Measurements from ENCODE around the gene DAZAP1.
A peak's percentile ranks its signal among the peaks of the same experiment; 100 is the strongest.

The DAZAP1 gene

DNA sequence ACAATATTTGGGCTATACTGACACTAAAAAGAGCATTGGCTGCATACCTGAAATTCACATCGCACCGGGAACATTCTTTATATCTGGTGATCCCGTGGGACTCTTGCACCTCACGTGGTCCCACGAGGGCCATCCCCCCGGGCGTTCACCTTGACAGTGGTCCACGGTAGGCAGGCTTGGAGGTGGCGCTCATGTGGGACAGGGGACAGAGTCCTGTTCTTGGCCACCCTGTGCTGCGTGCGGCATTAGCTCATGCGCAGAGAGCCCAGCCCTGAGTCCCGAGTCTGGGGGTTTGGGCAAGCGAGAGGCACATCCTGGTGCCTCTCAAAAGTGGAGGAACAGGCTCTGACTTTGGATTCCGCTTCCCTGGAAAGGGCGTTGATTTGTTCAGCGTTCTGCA, 13.5 kb upstream of the DAZAP1 start:
- DNase-seq (ENCODE audit: low read depth, low spot score) = no peak

DNA sequence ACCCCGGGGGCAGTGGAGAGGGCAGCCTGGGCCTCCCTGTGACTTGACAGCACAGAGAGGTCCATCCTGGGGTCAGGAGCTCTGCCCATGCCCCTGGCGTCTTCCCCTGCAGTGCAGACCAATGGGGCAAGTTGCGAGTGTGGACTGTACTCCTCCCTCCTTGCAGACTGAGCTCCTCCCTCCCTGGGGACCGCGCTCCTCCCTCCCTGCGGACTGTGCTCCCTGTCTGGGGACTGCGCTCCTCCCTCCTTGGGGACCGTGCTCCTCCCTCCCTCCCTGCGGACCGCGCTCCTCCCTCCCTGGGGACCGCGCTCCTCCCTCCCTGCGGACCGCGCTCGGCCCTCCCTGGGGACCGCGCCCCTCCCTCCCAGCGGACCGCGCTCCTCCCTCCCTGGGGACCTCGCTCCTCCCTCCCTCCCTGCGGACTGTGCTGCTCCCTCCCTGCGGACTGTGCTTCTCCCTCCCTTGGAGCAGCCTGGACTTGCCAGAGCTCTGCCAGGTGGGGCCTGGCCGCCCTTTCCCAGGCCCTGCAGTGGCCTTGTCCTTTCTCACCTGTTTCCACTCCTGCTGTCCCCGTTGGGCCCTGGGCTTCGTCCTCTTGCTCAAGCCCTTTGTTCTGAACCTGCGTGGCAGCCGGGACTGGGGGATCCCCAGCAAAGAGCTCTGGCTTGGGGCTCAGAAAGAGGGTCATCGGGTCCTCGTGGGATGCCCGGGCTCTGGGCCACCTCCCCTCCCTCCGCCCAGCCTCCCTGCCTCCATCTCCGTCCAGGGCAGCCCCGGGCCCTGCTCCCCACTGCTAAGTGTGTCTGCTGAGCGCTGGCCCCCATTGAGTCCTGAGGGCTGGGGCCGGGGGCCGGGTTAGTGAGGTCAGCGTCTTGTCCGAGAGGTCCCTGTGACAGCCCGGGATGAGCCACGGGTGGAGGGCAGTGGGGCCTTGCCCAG, 12.9 kb upstream of the DAZAP1 start:
- no peak for DNase-seq (ENCODE audit: low read depth, low spot score)

DNA sequence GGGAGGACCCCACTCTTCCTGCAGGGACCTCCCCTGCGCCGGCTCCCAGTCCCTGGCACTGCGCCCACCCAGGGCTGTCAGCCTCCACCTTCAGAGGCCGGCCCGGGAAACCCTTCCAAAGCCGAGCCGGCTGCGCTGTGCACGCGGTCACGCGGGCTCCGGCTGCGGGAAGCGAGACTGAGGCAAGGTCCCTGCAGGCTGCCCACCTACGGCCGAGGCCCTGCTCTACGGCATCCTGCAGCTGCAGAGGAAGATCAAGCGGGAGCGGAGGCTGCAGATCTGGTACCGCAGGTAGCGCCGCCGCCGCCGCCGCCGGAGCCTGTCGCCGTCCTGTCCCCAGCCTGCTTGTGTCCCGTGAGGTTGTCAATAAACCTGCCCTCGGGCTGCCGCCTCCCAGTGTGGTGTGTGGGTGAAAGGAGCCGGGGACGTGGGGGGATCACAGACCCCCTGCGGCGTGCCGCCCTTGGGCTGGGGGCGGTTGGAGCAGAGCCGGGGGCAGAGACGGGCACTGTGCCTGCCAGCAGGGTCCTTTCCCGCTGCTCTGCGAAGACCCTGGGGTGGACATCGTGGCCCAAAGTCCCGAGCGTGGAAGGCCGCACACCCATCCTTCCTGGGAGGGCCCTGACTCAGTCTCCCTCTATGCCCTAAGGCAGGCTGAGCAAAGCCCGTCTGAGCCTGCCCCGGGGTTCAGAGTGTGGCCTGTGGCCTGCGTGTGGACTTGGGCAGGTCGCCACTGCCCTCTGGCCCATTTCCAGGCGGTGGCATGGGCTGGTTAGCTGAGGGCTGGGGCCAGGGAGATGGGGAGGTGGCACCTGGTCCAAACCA, 12.0 kb upstream of the DAZAP1 start:
- no peak for DNase-seq (ENCODE audit: low read depth, low spot score)

DNA sequence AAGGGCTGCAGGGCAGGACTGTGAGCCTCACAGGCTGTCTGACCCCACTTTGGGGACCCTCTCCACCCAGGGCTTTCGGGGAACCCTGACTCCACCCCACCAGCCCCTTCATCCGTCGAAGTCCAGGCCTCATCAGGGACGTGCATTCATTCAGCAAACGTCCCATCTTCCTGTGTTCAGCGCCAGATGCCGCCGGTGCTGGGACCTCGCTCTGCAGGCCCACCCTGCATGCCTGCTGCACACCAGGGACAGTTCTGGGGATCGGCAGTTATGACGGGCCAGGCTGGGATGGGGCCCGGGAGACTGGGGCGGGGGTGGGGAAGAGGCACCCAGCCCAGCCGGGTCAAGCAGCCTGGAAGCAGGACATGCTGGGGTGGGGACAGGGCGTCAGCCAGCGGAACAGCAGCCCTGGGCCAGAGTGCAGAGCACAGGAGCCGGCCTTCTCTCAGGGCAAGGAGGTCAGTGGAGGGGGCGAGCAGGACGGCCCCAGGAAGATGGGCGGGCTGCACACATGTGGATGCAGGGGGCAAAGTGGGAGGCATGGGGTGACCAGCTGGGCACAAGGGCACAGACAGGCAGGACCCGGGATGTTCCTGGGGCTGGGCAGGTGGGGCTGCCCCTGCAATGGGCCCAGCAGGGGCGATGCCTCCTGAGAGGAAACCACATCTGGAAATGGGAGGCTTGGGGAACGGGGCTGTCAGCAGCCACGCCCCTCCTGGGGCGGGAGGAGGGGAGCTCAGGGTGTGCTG, 11.2 kb upstream of the DAZAP1 start:
- DNase-seq (ENCODE audit: low read depth, low spot score) = no peak

DNA sequence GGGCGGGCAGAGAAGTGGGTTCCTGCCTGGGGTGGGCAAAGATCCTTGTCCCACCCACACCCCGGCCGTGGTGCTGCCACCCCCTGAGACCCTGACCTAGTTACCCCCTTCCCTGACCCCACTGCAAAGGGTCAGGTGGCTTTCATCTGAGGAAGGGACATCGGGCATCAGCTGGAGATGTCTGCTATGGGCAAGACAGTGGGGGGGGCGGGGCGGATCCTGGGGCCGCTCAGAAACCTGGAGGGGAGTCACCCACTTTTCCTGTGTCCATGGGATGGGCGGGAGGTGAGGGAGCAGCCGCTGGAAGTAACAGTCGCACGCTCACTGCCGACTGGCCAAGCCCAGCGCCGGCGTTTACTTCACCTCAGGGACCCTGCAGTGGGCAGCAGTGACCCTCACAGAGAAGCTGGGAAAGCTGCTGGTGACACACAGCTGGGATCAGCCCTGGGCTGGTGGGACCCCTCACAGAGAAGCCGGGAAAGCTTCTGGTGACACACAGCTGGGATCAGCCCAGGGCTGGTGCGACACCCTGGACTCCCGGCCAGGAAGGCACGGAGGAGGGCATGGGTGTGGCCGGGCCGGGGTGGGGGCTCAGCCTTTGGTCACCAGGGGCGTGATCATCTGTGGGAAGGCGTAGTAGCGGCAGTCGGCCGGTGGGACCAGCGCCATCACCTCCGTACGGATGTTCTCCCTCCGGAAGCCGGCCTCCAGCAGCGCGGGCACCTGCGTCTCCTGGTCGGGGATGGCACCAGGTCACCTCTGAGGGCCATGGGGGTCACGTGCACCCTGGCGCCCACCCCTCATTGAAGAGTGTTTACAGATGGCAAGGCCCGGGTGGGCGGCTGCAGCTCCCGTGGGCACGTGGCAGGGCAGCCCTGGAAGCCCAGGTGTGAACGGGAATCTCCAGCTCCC, 10.4 kb upstream of the DAZAP1 start:
- DNase-seq (ENCODE audit: low read depth, low spot score) = no peak

DNA sequence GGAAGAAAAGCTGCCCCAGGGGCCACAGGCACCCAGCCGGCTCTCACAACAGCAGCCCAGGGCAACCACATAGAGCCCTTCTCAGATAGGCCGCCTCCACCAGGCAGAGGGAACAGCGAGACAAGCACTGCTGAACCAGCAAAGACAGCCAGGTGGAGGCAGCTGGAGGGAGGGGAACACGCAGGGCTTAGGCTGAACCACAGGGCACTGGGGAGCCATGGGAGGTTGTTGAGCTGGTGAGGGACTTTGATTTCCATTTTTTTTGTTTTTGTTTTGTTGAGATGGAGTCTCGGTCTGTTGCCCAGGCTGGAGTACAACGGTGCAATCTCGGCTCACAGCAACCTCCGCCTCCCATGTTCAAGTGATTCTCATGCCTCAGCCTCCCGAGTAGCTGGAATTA, 9.5 kb upstream of the DAZAP1 start:
- no peak for DNase-seq (ENCODE audit: low read depth, low spot score)

DNA sequence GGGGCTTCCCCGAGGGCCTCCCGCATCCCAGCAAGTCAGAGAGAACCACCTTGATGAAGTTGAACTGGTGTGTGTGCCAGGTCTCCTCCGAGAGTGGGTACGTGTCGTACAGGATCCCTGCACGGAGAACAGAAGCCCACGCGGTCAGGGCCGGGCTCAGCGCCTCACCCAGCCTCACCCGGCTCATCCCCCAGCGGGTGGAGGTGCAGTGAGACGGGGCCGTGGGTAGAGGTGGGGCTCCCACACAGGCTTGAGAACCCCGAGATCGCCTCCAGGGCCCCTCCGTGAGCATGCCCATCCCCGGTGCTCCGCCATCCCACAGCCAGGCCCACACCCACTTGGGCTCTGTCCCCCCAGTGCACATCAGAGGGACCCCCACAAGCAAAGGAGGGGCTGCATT, 8.3 kb upstream of the DAZAP1 start:
- no peak for DNase-seq (ENCODE audit: low read depth, low spot score)

DNA sequence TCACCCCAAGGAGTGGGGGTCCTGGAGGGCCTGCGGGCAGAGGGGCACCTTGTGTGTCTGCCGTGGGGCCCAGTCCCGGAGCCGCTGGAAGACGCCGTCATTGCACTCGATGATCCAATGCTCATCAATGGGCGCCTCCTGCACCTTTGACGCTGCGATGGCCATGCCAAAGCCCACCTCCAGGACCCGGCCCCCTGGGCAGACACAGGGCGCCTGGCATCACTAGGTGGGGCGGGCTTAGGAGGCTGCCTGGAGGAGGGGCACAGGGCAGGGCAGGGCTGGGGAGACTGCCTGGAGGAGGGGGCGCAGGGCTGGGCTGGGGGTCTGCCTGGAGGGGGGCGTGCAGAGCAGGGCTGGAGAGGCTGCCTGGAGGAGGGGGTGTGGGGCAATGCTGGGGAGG, 7.6 kb upstream of the DAZAP1 start:
- DNase-seq (ENCODE audit: low read depth, low spot score) = no peak

DNA sequence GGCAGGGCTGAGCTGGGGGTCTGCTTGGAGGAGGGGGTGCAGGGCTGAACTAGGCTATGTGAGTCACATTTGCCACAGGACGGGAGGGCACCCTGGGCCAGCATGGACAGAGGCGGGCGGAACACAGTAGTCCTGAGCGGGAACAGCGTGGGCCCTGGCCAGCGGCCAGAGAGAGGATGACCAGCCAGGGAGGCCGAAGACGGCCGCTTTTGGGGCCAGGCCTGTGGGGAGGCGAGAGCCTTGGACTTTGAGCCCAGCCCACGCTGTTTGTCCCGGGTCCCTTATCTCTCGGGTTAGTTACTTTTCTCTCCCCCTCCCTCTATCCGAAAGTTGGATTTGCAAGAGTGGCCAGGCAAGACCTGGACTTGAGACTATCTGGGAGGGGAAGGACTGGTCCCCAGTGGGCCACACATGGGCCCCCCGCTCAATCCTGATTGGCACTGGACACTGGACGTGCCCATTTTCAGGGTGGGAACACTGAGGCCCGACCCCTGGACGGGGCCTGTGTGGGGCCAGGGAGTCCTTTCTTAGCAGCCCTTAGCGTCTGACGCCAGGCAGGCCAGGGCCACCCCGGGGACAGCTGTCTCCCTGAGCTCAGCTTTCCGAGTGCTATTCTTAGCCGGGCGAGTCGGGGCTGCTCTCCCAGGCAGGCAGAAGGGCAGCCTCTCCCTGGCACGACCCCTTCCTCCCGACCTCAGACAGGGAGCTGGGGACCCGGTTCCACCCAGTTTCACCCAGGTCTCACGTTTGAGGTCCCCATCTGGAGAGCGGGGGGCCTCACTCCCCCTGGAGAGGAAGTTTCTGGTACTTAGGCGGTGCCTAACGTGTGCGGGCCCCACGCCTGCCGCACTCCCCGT, 6.9 kb upstream of the DAZAP1 start:
- no peak for DNase-seq (ENCODE audit: low read depth, low spot score)

DNA sequence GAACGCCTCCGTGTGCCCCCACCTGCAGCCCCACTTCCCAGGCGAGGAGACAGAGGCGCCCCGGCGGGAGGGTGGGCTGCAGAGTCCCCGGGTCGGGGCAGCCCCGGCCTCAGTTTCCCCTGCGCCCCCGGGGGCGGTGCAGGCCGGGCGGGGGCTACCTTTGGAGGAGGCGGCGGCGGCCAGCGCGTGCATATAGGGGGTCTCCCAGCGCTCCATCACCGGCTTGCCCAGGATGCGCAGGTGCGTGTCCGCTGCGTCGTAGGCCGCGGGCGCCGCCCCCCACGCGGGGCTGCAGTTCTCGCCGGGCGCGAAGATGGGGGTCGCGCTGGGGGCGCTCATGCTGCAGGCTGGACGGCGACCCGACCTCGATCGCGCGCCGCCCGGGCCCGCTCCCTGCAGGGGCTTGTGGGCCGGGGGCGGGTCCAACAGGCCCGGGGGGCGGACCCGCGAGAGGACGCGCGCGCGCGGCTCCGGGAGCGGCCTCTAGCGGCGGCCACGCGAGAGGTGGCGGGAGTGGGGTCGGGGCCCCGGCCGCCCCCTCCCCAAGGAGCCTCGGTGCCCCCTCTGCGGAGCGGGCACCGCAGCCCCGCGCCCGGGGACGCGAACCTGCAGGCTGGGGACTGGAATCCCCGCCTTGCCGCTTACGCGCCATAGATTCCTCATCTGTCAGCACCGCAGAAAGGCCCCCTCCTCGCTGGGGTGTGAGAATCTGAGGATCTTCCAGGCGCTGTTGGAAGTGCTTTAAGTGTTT, 6.1 kb upstream of the DAZAP1 start, which contains the start of gene GAMT:
Gene GAMT, minus strand, starts transcription at position 405 of the 751 bp plus-strand sequence. Its CDS starts 66 bp downstream, at position 339.
- DNase-seq (ENCODE audit: low read depth, low spot score) = no peak

DNA sequence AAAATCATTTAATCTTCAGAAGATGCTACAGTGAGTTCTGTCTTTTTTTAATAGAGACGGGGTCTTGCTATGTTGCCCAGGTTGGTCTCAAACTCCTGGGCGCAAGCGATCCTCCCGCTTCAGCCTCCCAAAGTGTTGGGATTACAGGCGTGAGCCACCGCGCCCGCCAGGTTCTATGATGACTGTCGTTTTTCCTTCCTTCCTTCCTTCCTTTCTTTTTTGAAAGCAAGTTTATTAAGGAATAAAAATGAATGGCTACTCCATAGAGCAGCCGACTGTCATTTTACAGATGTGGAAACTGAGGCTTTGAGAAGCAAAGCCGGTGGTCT, 5.5 kb upstream of the DAZAP1 start:
- DNase-seq (ENCODE audit: low read depth, low spot score) = no peak

DNA sequence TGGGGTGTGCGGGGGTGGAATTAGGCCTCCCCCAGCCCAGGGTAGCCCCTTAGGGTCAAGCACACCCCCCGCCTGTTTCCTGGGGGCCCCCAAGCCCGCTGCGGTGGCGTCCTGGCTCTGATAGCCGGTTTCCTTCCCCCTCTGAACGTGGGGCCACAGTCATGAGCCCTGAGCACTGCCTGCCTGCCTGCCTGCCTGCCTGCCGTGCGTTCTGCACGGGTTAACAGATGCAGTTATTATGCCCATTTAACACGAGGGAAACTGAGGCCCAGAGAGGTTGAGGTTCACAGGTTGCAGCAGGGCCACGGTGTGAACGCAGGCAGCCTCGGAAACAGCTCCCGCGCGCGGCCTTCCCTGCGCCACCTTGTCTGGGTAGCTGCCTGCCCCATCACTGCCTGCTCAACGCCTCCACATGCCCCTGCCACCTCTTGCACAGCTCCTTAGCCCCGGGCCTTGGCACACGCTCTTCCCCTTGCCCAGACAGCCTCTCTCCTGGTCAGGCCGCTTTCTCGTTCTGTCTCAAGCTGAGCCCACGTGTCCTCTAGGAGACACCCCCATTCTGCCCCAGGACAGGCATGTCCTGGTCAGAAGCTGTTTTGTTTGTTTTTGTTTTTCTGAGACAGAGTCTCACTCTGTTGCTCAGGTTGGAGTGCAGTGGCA, 4.8 kb upstream of the DAZAP1 start:
- no peak for DNase-seq (ENCODE audit: low read depth, low spot score)

DNA sequence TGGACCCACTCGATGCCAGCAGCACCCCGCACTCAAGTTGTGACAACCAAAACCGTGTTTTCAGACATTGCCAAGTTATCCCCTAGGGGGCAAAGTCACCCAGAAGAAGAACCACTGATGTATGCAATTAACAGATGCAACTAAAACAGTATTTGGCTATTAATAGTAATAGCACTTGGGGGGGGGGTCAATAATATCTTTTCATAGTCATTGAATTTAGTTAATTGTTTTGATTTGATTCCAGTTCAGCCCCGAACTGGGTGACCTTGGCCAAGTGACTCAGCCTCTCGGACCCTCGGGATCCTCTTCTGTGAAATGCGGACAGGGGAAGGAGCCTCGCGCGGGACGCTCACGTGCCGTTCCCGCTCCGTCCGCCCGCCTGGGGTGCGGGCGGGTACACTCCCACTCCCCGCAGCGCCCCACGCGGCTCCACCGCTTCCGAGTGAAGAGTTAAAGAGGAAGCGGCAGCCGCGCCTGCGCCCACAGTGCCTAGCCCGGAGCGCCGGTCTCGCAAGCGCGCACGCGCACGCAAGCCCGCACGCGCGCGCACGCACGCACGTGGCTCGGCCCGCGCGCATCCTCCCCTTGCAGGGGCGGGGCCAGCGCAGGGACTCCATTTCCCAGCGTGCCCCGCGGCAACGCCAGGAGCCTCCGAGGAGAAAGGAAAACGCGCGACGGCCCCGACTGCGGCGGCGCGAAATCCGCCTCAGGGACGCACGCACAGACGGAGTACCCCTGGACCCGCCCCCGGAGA, 435 bp upstream of the DAZAP1 start:
- peak; percentile 81 for DNase-seq (ENCODE audit: low read depth, low spot score)

DNA sequence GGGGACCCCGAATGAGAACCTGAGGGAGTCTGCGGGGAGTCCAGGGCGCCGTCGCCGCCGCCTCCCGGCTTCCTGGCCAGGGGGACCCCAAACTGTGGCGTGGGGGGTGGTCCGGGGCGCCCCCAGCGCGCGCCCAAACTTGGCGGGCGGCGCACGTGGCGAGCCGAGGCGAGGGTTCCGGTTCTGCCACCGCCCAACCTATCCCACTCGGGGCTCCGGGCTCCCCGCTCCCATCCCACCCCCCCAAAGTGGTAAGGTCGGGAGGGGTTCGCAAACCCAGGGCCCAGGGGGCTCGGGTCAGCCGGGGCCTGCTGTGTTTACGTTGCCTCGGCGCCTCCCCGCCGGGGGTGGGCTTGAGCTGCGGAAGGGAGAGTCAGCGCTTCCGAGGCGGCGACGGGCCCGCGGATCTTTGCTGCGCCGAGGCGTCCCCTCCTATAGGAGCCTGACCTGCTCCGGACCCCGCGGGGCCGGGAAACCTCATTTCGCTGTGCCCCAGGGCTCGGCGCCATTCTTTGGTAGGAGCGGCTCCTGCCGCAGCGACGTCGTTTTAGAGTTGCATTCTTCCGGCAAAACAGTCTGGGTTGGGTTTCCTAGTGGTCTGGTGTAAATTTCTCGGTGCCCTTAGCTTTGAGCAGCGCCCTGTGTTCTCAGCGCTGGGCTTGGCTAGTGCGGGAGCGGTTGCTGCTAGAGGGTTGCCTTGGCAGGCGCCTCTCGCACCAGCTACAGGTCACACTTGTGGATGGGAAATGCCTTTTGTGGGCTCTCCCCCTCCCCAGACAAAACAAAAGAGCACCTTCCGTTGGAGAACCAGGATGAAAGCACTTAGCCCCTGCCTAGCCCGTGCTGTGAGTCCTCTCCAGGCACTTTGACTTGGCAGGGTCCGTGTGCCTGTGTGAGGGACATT, 1.2 kb downstream of the DAZAP1 start:
- no peak for DNase-seq (ENCODE audit: low read depth, low spot score)

DNA sequence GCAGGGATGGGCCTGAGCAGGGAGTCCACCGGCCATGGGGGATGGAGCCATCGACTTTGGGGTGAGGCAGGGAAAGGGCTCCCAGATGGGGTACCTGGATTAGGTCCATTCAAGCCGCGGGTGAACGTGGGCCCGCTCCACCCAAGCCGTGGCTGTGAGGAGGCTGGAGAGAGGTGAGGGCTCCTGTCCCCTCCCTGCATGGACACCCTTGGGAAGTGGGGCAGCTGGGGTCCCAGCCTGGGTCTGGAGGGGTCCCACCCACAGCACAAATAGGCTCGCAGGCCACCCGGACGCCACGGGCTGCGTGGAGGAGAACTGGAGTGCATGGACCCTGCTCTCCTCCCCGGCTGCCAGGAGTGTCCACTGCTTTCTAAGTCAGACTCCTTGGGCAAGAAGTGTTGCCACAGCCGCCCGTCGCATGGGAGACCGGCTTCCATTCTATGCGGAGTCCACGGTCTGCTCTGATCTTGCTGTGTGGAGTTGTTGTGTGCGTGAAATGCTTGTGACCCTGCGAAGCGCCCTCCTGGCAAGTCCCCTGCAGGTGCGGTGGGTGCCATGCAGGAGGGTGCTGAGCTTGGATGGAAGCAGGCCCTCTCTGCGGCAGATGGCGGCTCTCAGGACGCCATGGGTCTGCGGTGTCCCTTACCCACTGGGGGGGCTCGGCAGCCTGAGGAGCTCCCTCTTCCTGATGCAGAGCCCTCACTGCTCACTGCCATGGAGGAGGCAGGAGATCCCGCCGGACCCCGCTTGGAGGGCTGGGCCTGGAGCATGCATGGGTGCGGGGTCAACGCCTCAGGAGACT, 2.0 kb downstream of the DAZAP1 start:
- DNase-seq (ENCODE audit: low read depth, low spot score) = no peak

DNA sequence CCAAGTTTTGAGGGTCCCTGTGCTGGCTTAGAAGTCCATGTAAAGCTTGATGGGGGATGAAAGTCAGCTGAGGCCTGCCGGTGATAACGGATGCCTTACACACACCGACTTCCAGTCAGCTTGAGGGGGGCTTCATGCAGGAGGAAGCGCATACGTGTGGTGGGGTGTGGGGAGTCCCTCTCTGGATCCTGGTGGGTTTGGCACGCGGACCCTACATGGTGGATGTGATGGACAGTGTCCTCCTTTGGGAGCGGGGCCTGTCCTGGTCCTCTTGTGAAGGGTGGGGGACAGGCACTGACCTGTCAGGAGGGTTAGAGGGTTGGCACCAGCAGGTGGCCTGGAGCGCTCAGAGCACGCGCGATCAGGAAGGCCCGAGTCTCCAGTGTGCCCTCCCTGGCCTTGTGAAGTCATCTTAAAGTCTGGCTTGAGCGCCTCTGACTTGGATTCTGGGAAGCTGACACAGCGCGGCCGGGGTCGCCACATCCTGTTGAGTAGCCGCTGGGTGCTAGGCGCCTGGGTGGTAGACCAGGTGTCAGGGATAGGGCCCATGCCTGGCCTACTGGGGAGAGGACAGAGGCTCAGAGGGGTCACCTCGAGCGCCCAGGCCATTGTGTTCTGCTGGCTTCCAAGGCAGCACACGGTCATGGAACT, 2.9 kb downstream of the DAZAP1 start:
- DNase-seq (ENCODE audit: low read depth, low spot score) = no peak
